GM12878 (cell line): Measurements from ENCODE around the gene FIZ1. TPM values are rescaled to one million over a fixed set of nuclear protein-coding genes. Genes with fewer than 3 reads are reported as not detected.

Experiments
- ATAC-seq: fragments of 200-7000 bp; cut with Tn5 transposase; 3 replicates; pipeline ENCODE4 v1.9.1; 2020; ENCODE audit warnings: mild to moderate bottlenecking, moderate library complexity
- BruUV-seq: library from RNA; stranded (reverse); fragments of 400-500 nt; replicated peaks from 2 replicates; lab custom pipeline; 2021; lab: Mats Ljungman, UMichigan
- CTCF ChIA-PET: fragments of 300-600 bp; sonication (Branson Sonifier 250); formaldehyde crosslinking; extraction: SDS; loops from one replicate; lab custom pipeline; 2021; ENCODE audit warnings: inconsistent platforms; lab: Yijun Ruan, JAX
- POLR2A ChIA-PET: fragments of 350-600 bp; formaldehyde crosslinking; extraction: SDS; loops from one replicate; lab custom pipeline; 2021; ENCODE audit warnings: inconsistent platforms; lab: Charles Lee
- RAD21 ChIA-PET: fragments of 300-600 bp; sonication (Branson Sonifier 250); formaldehyde crosslinking; loops from one replicate; lab custom pipeline; 2023; ENCODE audit warnings: antibody characterized with exemption; ENCODE audit not compliant: unreplicated experiment; lab: Charles Lee
- SMC1A ChIA-PET: fragments of 300-600 bp; sonication (Branson Sonifier 250); formaldehyde crosslinking; loops from one replicate; lab custom pipeline; 2023; ENCODE audit not compliant: unreplicated experiment, uncharacterized antibody; lab: Charles Lee
- DNase-seq: peaks from one replicate; pipeline ENCODE4 v3.0.0-alpha.2; 2011; ENCODE audit warnings: low read depth, low spot score
- FAIRE-seq: peaks from 3 replicates; lab custom pipeline; 2011; peaks lifted over from hg19 to GRCh38; lab: Jason Lieb, UNC
- H2AFZ ChIP-seq: 2 replicates; pipeline ENCODE4 v1.6.0; 2011; ENCODE audit warnings: low read depth, low read length, control low read depth; ENCODE audit not compliant: control insufficient read depth
- H3K27ac ChIP-seq: 2 replicates; pipeline ENCODE4 v1.5.1; 2011; ENCODE audit warnings: control low read depth; ENCODE audit not compliant: control insufficient read depth, insufficient read depth
- H3K27me3 ChIP-seq, 2 experiments: replicated peaks in 1 of 2; 2 replicates each; pipeline versions ENCODE4 v1.6.0 to v1.6.1; 2011; ENCODE audit warnings: low read length in 1 of 2; ENCODE audit not compliant: control insufficient read depth in 2 of 2, insufficient read depth in 2 of 2
- H3K36me3 ChIP-seq, 2 experiments: 2 replicates each; pipeline ENCODE4 v1.5.1; 2011; ENCODE audit warnings: low read length in 1 of 2; ENCODE audit not compliant: control insufficient read depth in 2 of 2, insufficient read depth in 2 of 2
- H3K4me1 ChIP-seq: 2 replicates; pipeline ENCODE4 v1.6.1; 2011; ENCODE audit warnings: mild to moderate bottlenecking, low read length, moderate library complexity, mixed read lengths; ENCODE audit not compliant: control insufficient read depth, insufficient read depth
- H3K4me2 ChIP-seq: 2 replicates; pipeline ENCODE4 v1.6.0; 2011; ENCODE audit warnings: control low read depth; ENCODE audit not compliant: control insufficient read depth, insufficient read depth
- H3K4me3 ChIP-seq: fragments of 200-600 bp; sonication (generic); 2 replicates; pipeline ENCODE4 v1.5.1; 2016
- H3K79me2 ChIP-seq: 2 replicates; pipeline ENCODE4 v1.6.0; 2011; ENCODE audit warnings: low read length; ENCODE audit not compliant: control insufficient read depth, insufficient read depth
- H3K9ac ChIP-seq: 2 replicates; pipeline ENCODE4 v1.8.0; 2011; ENCODE audit warnings: low read length, control low read depth, mixed read lengths; ENCODE audit not compliant: control insufficient read depth, insufficient read depth
- H3K9me3 ChIP-seq: replicated peaks from 3 replicates; pipeline ENCODE4 v1.5.1; 2011; ENCODE audit warnings: mild to moderate bottlenecking, low read length; ENCODE audit not compliant: control insufficient read depth, insufficient read depth
- H4K20me1 ChIP-seq: 2 replicates; pipeline ENCODE4 v1.6.0; 2011; ENCODE audit not compliant: control insufficient read depth, insufficient read depth
- CEBPB ChIP-seq, 2 experiments: fragments of 150-350 bp in 1 of 2; IDR thresholded peaks; 2 replicates each; pipeline ENCODE4 v1.6.1; 2012 to 2014; ENCODE audit warnings: low read depth in 2 of 2, low read length in 2 of 2, borderline replicate concordance in 1 of 2, inconsistent platforms in 1 of 2
- JUND ChIP-seq: IDR thresholded peaks from 2 replicates; pipeline ENCODE4 v1.6.1; 2012; ENCODE audit warnings: low read depth, mild to moderate bottlenecking, low read length, improper control_type of control experiment, moderate library complexity
- MTA2 ChIP-seq: fragments of 450-650 bp; IDR thresholded peaks from 2 replicates; pipeline ENCODE4 v1.6.1; 2016; ENCODE audit warnings: low read depth, mild to moderate bottlenecking, moderate library complexity
- NR2C2 ChIP-seq: IDR thresholded peaks from 2 replicates; pipeline ENCODE4 v1.6.1; 2011; ENCODE audit warnings: borderline replicate concordance, low read depth; ENCODE audit not compliant: control insufficient read depth, insufficient read length
- NRF1 ChIP-seq: conservative IDR thresholded peaks from 2 replicates; pipeline ENCODE4 v1.6.1; 2011; ENCODE audit warnings: mild to moderate bottlenecking, low read depth, low read length, improper control_type of control experiment
- PML ChIP-seq: IDR thresholded peaks from 2 replicates; pipeline ENCODE4 v1.6.1; 2012; ENCODE audit warnings: low read length, inconsistent platforms
- SUZ12 ChIP-seq: fragments of 200-600 bp; sonication (generic); IDR thresholded peaks from one replicate; pipeline ENCODE4 v1.6.1; 2018; ENCODE audit warnings: antibody characterized with exemption, mild to moderate bottlenecking; ENCODE audit not compliant: unreplicated experiment
- WGBS: methylation state at CpG from one replicate; pipeline ENCODE4 v1.1.6; 2016; ENCODE audit warnings: low lambda C conversion rate; ENCODE audit not compliant: insufficient replicate concordance, insufficient coverage; ENCODE audit errors: missing lambda C conversion rate; 5-methylcytosine and 5-hydroxymethylcytosine counted together
- in situ Hi-C: fragments of 300-500 bp; cut with MboI; formaldehyde crosslinking; loops from 9 replicates; pipeline ENCODE4 v1.14.3; 2018; ENCODE audit warnings: mixed read lengths
- intact Hi-C: fragments of 100-400 bp; cut with micrococcal nuclease; formaldehyde crosslinking; loops from one replicate; pipeline ENCODE4 v1.14.2; 2022; ENCODE audit not compliant: unreplicated experiment
- polyA plus RNA-seq, 11 experiments: library from polyadenylated mRNA; depleted of rRNA in 4 of 11; unstranded in 6 of 11; stranded (reverse) in 5 of 11; fragments of >200 nt; fragmentation: Nextera tagmentation in 4 of 11; fragmentation: Illumina TruSeq in 1 of 11; extraction: Ambion mirVana in 4 of 11; extraction: Trizol in 1 of 11; gene quantifications; 1 replicate in 1 of 11; 2 replicates in 10 of 11; pipeline versions ENCODE4 v1.2.1 to v1.2.3, GENCODE V29; 2011 to 2016; ENCODE audit warnings: inconsistent platforms in 2 of 11, missing spikeins in 2 of 11, low read depth in 1 of 11
- total RNA-seq, 4 experiments: library from RNA; depleted of rRNA in 3 of 4; stranded (reverse); fragments of >200 nt in 3 of 4; fragmentation: Illumina TruSeq in 1 of 4; extraction: Trizol in 1 of 4; gene quantifications; 2 replicates each; pipeline versions ENCODE4 v1.2.1 to v1.2.3, GENCODE V29; 2013 to 2021
- TF ChIP-seq, protein P1 (sequence below): fragments of 150-350 bp; IDR thresholded peaks from 2 replicates; pipeline ENCODE4 v1.6.1; 2014; ENCODE audit warnings: mild to moderate bottlenecking, low read depth, low read length

Gene FIZ1
- total and polyA plus RNA-seq, 10 of the 15 experiments (the other 5 are each of a cell fraction or from before 2014, with no cell fraction given), result 0.60 to 16.8 (median 4.2) TPM

DNA sequence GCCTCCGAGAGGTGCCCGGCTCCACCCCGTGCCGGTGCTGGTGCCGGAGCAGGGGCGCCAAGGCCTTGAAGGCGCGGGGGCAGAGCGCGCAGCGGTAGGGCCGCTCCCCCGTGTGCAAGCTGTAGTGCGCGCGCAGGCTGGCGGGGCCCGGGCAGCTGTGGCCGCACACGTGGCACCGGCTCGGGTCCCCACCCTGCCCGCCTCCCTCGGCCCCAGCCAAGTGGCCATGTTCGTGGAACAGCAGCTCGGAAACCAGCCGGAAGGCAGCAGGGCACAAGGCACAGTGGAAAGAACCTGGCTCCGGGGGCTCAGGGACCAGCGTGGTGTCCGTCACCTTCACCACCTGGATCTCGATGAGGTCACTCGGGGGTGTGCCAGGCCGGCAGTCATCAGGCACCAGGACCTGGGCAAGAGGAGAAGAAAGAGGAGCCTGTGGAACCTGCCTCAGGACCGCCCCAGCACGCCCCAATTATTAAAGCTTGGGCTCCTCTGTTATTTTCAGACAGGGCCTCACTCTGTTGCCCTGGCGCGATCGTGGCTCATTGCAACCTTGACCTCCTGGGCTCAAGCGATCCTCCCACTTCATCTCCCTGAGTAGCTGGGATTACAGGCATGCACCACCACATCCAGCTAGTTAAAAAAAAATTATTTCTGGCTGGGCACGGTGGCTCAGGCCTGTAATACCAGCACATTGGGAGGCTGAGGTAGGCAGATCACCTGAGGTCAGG, 23.1 kb upstream of the FIZ1 start:
- no peak for FAIRE-seq
- intact Hi-C loops, result no loop called here
- POLR2A ChIA-PET, result no interaction called here

More for the DNA sequence above, 23.1 kb upstream of the FIZ1 start:
- DNase-seq, result no peak
- SMC1A ChIA-PET, result no interaction called here
- RAD21 ChIA-PET, result interaction anchor here (1.0 kb wide), 1 partner anchor 17 kb away, joined by 3 read pairs; the partner anchor contains the start of gene ZNF865
- H3K9me3 ChIP-seq, result no peaks in the 10 kb centered on the region; the same call in 2 of the 3 replicates
- H3K27me3 ChIP-seq, result no peaks in the 10 kb centered on the region
- peaks cover 0 to 2% of the 10 kb centered on the region in 2 experiments; a peak in 2 of 4 replicates for H3K36me3 ChIP-seq
- no peak overlapping the region for H3K4me2 ChIP-seq
- CTCF ChIA-PET, result interaction anchor here (7.9 kb wide), 1 partner anchor 17 kb away, joined by 76 read pairs; the partner anchor contains the start of gene ZNF865
- H3K4me3 ChIP-seq, result no peak overlapping the region
- in situ Hi-C loops, result no loop called here
- 97% methylated on average over 30 of the region's 40 CpGs for WGBS
- H3K9ac ChIP-seq, result no peak overlapping the region
- no peaks in the 10 kb centered on the region for H4K20me1 ChIP-seq
- TF ChIP-seq, protein P1, sequence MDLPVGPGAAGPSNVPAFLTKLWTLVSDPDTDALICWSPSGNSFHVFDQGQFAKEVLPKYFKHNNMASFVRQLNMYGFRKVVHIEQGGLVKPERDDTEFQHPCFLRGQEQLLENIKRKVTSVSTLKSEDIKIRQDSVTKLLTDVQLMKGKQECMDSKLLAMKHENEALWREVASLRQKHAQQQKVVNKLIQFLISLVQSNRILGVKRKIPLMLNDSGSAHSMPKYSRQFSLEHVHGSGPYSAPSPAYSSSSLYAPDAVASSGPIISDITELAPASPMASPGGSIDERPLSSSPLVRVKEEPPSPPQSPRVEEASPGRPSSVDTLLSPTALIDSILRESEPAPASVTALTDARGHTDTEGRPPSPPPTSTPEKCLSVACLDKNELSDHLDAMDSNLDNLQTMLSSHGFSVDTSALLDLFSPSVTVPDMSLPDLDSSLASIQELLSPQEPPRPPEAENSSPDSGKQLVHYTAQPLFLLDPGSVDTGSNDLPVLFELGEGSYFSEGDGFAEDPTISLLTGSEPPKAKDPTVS, result no peak
- TF ChIP-seq NRF1 (no peak), SUZ12 (no peak), CEBPB (IDR thresholded peaks at IDR 0.05; ENCODE audit: borderline replicate concordance in 1 of 2, low read depth in 2 of 2, low read length in 2 of 2) (no peak), MTA2 (no peak), JUND (no peak), NR2C2 (no peak), PML (no peak)
- H3K79me2 ChIP-seq, result no peaks in the 10 kb centered on the region
- no TSS peak for BruUV-seq
- H3K27ac ChIP-seq, result no peak overlapping the region
- no peak for ATAC-seq
- no peak overlapping the region for H2AFZ ChIP-seq
- H3K4me1 ChIP-seq, result peaks cover 9% of the 10 kb centered on the region; the same call in 1 of the 2 replicates
